Left hindlimb (tissue), 1 donor: ENCODE data around the gene CCL1.
"Not testable (repeated sequence)": the region's sequence is repeated elsewhere in the genome, so short reads cannot be mapped to it uniquely, and the experiment has no call there.

Experiments
- DNase-seq: peaks from one replicate; pipeline ENCODE4 v3.0.0-alpha.2; 2018

Gene CCL1

GRCh38 chr17:34356194-34356593 is 6.8 kb downstream of the CCL1 start, which contains the start of gene CCL13:
CCL13 (plus strand) TSS chr17:34356480; CDS start chr17:34356527, 47 bp downstream.
- DNase-seq: no peak

DNA sequence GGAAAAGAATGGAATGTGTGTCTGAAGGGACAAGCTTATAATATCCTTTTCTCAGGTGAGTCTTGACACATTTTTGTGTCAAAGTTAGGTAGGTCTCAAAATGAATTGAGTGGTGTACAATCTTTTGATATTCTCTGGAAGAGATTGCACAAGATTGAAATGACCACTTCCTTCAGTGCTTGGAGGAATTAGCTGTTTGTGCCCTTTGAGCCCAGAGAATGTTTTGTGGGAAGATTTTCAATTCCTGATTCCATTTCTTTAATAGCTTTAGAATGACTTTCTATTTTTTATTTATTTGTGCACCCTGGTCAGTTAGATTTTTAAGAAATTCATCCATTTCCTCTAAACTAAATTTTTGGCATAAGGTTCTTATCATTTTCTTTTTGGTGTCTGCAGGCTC is 8.4 kb downstream of the CCL1 start:
- DNase-seq: no peak

DNA sequence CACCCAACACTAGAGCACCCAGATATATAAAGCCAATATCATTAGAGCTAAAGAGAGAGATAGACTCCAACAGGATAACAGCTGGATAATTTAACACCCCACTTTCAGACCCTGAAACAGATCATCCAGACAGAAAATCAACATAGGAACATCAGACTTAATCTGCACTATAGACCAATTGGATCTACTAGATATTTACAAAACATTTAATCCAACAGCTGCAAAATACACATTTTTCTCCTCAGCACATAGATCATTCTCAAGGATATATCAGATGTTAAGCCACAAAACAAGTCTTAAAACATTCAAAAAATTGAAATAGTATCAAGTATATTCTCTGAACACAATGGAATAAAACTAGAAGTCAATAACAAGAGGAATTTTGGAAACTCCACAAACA is 10.8 kb downstream of the CCL1 start:
- DNase-seq: no peak

DNA sequence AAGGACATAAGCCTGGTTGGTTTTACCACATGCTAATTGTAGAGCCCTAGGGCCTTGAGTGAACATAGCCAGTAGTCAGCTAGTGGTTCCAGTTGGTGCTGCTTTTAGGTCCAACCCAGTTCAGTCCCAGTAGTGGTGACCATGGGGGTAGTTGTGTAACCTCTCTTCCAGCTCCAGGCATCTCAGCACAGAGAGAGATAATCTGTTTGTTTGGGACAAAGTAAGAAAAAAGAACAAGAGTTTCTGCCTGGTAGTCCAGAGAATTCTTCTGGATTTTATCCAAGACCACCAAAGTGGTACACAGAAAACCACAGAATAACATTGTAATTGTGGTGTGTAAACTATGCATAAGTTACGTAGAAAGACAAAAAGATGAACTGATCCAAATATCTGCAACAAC is 11.9 kb downstream of the CCL1 start:
- no peak for DNase-seq

DNA sequence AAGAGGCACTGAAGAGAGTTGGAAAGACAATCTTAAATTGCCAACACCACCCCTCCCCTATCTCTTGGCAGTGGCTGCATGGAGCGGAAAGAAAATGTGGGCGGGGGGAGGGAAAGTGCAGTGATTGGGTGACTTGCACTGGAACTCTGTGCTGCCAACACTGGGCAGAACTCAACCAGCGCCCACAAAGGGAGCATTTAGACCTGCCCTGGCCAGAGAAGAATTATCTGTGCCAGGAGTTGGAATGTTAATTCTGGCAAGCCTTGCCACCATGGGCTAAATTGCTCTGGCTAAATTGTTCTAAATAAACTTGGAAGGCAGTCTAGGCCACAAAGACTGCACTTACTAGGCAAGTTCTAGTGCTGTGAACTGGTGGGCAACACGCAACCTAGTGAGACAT is 13.3 kb downstream of the CCL1 start:
- no peak for DNase-seq

- DNase-seq: no peak
Observed at GRCh38 chr17:34347063-34347462, 16.0 kb downstream of the CCL1 start.

DNA sequence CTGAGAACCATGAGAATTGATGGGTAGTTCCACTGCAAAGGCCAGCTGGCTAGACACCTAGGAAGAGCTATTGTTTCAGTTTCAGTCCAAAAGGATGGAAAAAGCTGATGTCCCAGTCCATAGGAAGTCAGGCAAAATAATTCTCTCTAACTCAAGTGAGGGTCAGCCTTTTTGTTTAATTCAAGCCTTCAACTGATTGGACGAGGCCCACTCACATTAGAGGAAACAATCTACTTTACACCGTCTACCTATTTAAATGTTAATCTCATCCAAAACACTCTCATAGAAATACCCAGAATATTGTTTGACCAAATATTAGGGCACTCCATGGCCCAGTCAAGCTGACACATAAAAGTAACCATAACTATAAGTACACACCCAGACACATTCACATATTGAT is 21.1 kb downstream of the CCL1 start:
- no peak for DNase-seq

GRCh38 chr17:34339138-34339770 is 23.8 kb downstream of the CCL1 start:
- no peak for DNase-seq

GRCh38 chr17:34337701-34338100 is 25.3 kb downstream of the CCL1 start:
- DNase-seq: no peak

DNA sequence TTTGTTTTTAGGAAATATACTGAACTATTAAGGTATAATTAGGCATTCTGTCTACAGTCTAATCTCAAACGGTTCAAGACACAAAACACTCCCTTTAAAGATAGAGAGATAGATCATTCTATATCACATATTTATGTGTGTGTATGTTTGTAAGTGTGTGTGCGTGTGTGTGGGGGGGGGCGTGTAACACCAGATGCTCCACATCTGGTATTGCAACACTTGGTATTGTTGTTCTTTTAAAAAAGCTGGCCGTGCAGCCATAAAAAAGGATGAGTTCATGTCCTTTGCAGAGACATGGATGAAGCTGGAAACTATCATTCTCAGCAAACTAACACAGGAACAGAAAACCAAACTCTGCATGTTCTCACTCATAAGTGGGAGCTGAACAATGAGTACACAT is 35.5 kb downstream of the CCL1 start:
- not testable (repeated sequence) for DNase-seq

DNA sequence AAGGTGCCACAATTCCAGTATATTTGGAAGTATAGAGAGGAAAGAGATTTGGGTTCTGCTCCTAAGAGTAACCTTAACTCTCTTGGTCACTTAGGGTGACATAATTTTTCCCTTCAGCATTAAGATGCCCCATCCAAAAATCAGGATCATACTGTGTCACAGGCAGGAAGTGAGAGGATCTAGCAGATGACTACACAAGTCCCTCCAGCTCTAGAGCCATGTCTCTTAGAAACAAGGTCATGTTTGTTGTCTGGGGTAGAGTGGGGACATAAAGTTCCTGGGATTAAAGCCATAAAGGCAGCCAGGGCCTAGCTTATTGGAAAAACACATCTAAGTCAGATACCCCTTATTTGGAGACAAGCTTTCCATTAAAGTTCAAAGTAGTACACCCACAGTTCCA is 41.1 kb downstream of the CCL1 start:
- DNase-seq: no peak

GRCh38 chr17:34319039-34319483 is 44.0 kb downstream of the CCL1 start, which contains the start of gene CCL8:
CCL8 (plus strand) TSS chr17:34319435; CDS start chr17:34319502, 67 bp downstream.
- DNase-seq: no peak

DNA sequence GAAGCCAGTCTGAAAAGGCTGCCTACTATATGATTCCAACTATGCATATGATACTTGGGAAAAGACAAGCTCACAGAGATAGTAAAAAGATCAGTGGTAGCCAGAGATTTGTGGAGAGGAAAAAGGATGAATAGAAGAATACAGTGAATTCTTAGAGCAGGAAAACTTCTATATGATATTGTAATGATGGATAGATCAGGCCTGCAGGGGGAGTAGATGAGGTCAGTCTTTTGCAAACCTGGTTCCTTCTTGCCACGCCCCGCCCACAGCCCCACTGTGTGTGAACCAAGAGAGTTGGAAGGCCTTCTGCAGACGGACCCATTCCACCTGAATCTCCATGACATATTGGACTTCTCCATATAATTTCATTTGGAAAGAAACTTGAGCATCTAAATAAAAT is 44.6 kb downstream of the CCL1 start:
- no peak for DNase-seq

GRCh38 chr17:34314279-34314678 is 48.8 kb downstream of the CCL1 start:
- peak; percentile 29 for DNase-seq

GRCh38 chr17:34313164-34313563 is 49.9 kb downstream of the CCL1 start:
- no peak for DNase-seq

DNA sequence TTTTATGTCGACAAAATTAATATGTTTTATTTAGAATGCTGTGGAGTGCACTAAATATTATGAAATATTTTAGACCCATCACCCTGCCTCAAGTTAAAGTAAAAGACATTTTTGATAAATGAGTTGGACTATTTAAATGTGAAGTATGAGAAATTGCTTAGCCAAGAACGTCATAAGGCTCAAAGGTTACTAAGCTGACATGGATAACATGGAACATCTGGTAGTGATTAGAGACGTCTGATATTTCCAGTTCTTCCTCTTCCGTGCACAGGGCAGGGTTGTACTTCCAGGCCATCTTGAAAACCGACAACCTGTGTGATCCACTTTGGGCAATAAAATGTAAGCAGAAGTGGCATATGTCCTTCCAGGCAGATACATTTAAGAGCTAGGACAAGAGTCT is 51.0 kb downstream of the CCL1 start:
- no peak for DNase-seq

GRCh38 chr17:34311291-34311690 is 51.7 kb downstream of the CCL1 start:
- no peak for DNase-seq
